NCI-H1417 treated with DMSO at 0.1 percent for 48 hours (cell line): Measurements from ENCODE around the gene AQP2.

Experiments
- DNase-seq: peaks from one replicate; lab custom pipeline; 2025; lab: John Stamatoyannopoulos, UW

Gene AQP2

GRCh38 chr12:49941556-49942511, 8.7 kb upstream of the AQP2 start:
- DNase-seq: no peak

- no peak for DNase-seq
Observed at GRCh38 chr12:49942512-49942893, 8.0 kb upstream of the AQP2 start.

GRCh38 chr12:49942921-49943624, 7.5 kb upstream of the AQP2 start:
- no peak for DNase-seq

- DNase-seq: no peak
Observed at GRCh38 chr12:49943625-49943960, 6.9 kb upstream of the AQP2 start.

- DNase-seq: no peak
Observed at GRCh38 chr12:49944046-49944445, 6.5 kb upstream of the AQP2 start.

- no peak for DNase-seq
Observed at GRCh38 chr12:49944718-49945117, 5.8 kb upstream of the AQP2 start.

- no peak for DNase-seq
Observed at GRCh38 chr12:49945394-49946080, 5.0 kb upstream of the AQP2 start.

GRCh38 chr12:49946086-49946485, 4.5 kb upstream of the AQP2 start:
- no peak for DNase-seq

- DNase-seq: no peak
Observed at GRCh38 chr12:49946497-49946896, 4.0 kb upstream of the AQP2 start.

- no peak for DNase-seq
Observed at GRCh38 chr12:49947593-49948226, 2.8 kb upstream of the AQP2 start.

- no peak for DNase-seq
Observed at GRCh38 chr12:49948866-49949845, 1.4 kb upstream of the AQP2 start.

- no peak for DNase-seq
Observed at GRCh38 chr12:49949866-49950265, 671 bp upstream of the AQP2 start.

- DNase-seq: no peak
Observed at GRCh38 chr12:49951411-49952240, 1.1 kb downstream of the AQP2 start.

- DNase-seq: no peak
Observed at GRCh38 chr12:49952391-49953055, 2.0 kb downstream of the AQP2 start.

- DNase-seq: no peak
Observed at GRCh38 chr12:49953151-49953550, 2.6 kb downstream of the AQP2 start.

- DNase-seq: no peak
Observed at GRCh38 chr12:49953961-49954846, 3.7 kb downstream of the AQP2 start.

- DNase-seq: no peak
Observed at GRCh38 chr12:49954863-49955830, 4.6 kb downstream of the AQP2 start.
